Measurements from ENCODE around the gene FLYWCH2.

The FLYWCH2 gene

DNA sequence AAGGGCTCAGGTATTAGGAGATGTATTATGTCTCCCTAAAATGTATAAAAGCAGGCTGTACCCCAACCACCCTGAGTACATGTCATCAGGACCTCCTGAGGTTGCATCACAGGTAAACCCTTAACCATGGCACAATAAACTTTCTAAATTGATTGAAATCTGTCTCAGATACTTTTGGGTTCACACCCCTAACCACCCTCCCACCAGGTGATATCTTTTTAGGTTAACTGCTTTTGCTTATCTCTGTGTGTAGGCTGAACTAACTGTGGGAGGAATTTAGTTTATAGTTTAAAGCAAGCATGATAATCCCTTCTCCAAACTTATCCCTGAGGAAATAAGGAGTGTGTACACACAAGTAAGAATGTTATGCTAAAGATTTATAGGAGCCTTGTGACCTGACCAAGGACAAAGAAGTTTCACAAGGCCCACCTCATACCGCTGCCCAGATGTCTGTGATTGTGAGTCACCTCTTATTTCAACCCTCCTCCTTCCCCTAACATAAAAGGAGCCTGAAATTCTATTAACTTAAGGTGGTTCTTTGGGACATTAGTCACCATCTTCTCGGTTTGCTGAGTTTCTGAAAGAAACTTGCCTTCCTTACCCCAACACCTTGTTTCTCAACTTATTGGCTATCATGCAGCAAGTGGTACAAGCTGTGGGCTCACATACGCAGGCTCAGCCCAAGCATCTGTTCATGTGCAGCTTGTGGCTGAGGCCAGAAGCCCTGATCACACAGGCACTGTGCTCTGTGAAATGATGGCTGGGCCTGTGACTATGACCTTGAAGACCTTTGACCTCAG is 36.3 kb upstream of the FLYWCH2 start:
- Mint-ChIP-seq H3K27me3 (peaks cover 29 to 41% of the 10 kb centered on the region in 2 donors), H3K4me3 (no peak overlapping the region), H3K9me3 (peaks cover 3% of the 10 kb centered on the region in 2 donors), H3K27ac (no peak overlapping the region), H3K4me1 (peaks cover 5 to 9% of the 10 kb centered on the region in 2 donors), H3K36me3 (peaks cover 3 to 4% of the 10 kb centered on the region in 2 donors)
- DNase-seq, result no peak
- ATAC-seq (replicated peaks), result no peak

DNA sequence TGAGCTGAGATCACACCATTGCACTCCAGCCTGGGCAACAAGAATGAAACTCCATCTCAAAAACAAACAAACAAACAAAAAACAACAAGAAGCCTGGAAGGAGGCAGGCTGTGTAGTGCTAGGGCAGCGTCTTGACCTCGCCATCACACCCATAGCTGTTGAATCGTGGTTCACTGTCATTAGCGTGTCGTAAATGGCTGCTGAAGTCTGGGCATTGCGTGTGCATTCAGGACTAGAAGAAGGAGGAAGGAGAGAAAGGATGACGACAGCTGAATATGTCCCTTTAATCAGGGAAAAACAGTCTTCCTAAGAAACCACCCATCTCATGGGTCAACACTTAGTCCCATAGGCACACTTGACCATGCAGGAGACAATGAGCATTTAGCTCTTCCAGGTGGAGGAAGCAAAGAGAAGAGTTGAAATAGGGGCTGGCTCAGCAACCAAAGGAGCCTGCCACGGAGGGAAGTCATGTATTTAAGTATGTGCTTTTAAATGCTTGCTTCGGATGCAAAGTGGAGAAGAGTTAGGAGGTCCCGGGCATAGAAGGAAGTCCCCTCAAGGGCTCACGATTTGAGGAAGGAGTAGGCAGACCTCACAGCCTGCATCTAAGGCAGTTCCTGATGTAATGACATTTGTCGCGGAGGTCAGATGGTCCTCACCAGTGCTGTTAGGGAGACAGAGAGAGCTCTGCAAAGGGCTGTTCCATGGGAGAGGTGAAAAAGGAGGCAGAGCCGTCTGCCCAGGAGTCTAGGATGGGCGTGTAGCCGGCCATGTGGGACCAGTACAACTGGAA is 33.9 kb upstream of the FLYWCH2 start:
- H3K27ac Mint-ChIP-seq, result no peak overlapping the region
- peaks cover 0 to 3% of the 10 kb centered on the region in 2 donors for H3K36me3 Mint-ChIP-seq
- DNase-seq (no peak), ATAC-seq (replicated peaks) (no peak)
- H3K9me3 Mint-ChIP-seq, result peaks cover 1 to 2% of the 10 kb centered on the region in 2 donors
- H3K4me3 Mint-ChIP-seq, result no peak overlapping the region
- peaks cover 41 to 59% of the 10 kb centered on the region in 2 donors for H3K27me3 Mint-ChIP-seq
- no peaks in the 10 kb centered on the region for H3K4me1 Mint-ChIP-seq

DNA sequence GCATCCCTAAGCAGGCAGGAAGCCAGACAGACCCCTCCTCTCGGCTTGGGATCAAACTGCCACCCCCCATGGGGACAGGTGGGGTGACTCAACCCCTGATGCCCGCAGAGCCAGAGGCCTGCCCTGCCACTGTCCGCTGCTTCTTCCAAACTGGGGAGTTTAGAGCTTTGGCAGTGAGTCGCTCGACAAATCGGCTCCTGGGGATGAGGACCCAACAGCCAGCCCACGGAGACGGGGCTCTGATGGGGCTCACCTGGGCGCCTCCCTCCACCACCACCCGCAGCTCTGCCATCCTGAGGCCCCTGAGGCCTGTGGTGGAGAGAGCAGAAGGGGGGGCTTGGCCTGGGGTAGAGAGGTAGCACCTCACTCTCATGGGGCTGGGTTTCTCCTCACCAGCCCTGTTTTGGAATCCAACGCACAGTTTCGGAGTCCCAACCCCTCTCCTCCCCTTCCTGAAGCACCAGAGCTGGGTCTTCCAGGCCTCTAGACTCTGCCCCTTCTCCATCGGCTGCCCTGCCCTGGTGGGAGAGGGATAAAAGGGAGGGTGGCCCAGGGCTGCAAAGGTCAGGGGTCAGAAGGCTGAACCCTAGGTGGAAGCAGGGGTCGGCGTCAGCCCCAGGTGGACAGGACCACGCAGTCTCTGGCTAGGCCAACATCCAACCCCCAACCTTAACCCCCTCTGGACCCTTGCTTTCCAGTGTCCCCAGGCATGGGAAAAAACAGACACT is 30.8 kb upstream of the FLYWCH2 start:
- H3K4me3 Mint-ChIP-seq, result no peak overlapping the region
- H3K4me1 Mint-ChIP-seq, result no peaks in the 10 kb centered on the region
- H3K27me3 Mint-ChIP-seq, result peaks cover 46 to 68% of the 10 kb centered on the region in 2 donors
- ATAC-seq (replicated peaks) (no peak), DNase-seq (no peak)
- H3K36me3 Mint-ChIP-seq, result peaks cover 0 to 17% of the 10 kb centered on the region in 2 donors
- H3K27ac Mint-ChIP-seq, result no peak overlapping the region
- H3K9me3 Mint-ChIP-seq, result peaks cover 8 to 9% of the 10 kb centered on the region in 2 donors

DNA sequence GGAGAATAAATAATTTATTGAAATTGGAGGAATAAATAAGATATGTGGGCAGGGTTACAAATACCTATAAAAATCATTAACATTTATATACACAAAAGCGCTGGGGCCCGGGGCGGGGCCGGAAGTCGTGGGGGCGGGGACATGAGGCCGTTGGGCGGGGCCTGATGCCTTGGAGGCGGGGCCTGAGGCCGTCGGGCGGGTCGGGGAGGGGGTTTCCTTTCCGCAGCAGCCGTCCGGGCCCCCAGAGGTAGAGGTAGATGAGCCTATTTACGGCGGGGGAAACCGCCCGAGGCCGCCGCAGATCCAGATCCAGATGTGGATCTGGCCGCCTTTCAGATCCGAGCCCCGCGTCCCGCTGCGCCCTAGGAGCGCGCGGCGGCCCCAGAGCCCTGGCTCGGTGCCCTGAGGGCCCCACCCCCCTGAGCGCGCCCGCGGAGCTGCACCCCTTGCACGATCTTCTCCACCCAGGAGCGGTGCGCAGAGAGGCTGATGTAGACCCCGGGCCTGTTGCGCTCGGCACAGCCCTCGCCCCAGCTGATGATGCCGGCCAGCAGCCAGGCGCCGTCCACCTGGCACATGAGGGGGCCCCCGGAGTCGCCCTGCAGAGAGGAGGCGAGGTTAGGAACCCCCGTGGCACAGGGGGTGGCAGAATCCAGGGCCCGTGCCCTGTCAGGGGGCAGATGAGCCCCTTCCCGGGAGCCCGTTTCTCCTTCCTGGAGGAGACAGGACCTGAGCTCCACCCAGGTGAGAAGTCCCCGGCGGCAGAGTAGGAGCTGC is 30.1 kb upstream of the FLYWCH2 start:
- Mint-ChIP-seq H3K36me3 (peaks cover 0 to 17% of the 10 kb centered on the region in 2 donors), H3K27me3 (peaks cover 51 to 71% of the 10 kb centered on the region in 2 donors), H3K4me3 (no peak overlapping the region), H3K4me1 (peaks cover 3 to 7% of the 10 kb centered on the region in 2 donors), H3K9me3 (peaks cover 8 to 9% of the 10 kb centered on the region in 2 donors), H3K27ac (no peak overlapping the region)
- no peak for ATAC-seq (replicated peaks)
- no peak for DNase-seq

DNA sequence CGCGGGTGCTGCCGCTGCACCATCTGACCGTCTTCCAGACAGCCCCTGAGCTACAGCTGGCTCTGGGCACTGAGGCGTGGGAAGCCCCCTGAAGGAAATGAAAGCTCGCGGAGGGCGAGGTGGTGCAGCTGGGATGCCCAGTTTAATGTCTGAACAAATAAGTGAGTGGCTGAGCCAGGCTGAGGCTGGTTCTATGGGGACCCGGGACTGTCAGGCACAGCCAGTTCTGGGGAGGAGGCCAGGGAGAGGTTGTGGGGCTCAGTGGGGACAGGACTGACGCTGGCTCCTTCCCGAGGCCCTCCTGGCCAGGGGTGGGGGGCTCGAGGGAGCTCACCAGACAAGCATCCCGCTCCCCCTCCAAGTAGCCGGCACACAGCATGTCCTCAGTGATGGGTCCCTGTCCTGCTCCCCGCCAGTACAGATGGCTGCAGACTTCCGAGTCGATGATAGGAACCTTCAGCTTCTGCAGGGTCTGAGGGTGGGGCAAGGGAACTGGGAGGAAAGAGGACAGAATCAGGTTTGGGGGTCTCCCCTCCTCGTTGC is 29.4 kb upstream of the FLYWCH2 start:
- H3K36me3 Mint-ChIP-seq, result peaks cover 0 to 17% of the 10 kb centered on the region in 2 donors
- no peak overlapping the region for H3K27ac Mint-ChIP-seq
- H3K4me3 Mint-ChIP-seq, result no peak overlapping the region
- peaks cover 3 to 8% of the 10 kb centered on the region in 2 donors for H3K4me1 Mint-ChIP-seq
- peaks cover 52 to 78% of the 10 kb centered on the region in 2 donors for H3K27me3 Mint-ChIP-seq
- H3K9me3 Mint-ChIP-seq, result peaks cover 8 to 9% of the 10 kb centered on the region in 2 donors
- no peak for DNase-seq
- no peak for ATAC-seq (replicated peaks)

DNA sequence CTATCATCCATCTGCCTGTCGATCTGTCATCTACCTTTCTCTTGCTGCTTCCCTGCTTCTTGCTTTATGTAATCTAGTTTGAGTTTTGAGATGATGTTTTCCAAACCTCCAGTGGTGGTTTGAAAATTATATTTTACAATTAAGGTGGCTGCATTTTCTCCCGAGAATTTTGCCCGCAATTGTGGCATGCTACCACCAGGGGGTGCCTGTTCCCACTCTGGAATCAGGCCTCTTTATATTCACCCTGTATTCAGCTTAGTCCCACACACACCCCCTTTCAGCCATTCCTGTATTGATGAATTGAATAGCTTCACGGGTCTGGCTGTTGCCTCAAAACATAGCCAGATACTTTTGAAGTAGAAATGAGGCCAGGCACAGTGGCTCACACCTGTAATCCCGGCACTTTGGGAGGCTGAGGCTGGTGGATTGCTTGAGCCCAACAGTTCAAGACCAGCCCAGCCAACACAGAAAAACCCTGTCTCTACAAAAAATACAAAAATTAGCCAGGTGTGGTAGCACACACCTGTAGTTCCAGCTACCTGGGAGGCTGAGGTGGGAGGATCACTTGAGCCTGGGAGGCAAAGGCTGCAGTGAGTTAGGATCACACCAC is 28.2 kb upstream of the FLYWCH2 start:
- Mint-ChIP-seq H3K4me1 (peaks cover 3 to 8% of the 10 kb centered on the region in 2 donors), H3K9me3 (peaks cover 8 to 9% of the 10 kb centered on the region in 2 donors), H3K27ac (no peak overlapping the region), H3K27me3 (peaks cover 47 to 74% of the 10 kb centered on the region in 2 donors), H3K36me3 (peaks cover 0 to 17% of the 10 kb centered on the region in 2 donors), H3K4me3 (no peak overlapping the region)
- no peak for DNase-seq
- no peak for ATAC-seq (replicated peaks)

DNA sequence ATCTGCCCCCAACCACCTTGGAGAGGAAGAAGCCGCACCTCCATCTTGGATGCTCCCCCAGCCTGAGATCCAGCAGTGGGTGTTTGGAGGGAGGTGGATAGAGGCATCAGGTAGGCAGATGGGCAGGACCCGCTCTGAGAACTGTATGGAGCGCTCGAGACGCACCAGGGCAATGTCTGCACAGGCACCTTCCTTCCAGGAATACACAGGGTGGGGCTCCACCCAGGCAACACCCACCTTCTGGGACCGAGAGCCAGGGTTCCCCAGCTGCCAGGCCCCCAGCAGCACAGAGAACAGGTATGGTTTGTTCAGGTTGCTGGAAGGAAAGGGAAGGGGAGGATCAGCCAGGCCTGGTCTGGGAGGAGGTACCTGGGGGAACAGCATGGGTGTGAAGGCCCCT is 27.5 kb upstream of the FLYWCH2 start:
- DNase-seq (no peak), ATAC-seq (replicated peaks) (no peak)
- H3K4me1 Mint-ChIP-seq, result peaks cover 3 to 8% of the 10 kb centered on the region in 2 donors
- no peak overlapping the region for H3K27ac Mint-ChIP-seq
- peaks cover 0 to 17% of the 10 kb centered on the region in 2 donors for H3K36me3 Mint-ChIP-seq
- peaks cover 47 to 74% of the 10 kb centered on the region in 2 donors for H3K27me3 Mint-ChIP-seq
- H3K9me3 Mint-ChIP-seq, result peaks cover 9 to 10% of the 10 kb centered on the region in 2 donors
- H3K4me3 Mint-ChIP-seq, result no peak overlapping the region

DNA sequence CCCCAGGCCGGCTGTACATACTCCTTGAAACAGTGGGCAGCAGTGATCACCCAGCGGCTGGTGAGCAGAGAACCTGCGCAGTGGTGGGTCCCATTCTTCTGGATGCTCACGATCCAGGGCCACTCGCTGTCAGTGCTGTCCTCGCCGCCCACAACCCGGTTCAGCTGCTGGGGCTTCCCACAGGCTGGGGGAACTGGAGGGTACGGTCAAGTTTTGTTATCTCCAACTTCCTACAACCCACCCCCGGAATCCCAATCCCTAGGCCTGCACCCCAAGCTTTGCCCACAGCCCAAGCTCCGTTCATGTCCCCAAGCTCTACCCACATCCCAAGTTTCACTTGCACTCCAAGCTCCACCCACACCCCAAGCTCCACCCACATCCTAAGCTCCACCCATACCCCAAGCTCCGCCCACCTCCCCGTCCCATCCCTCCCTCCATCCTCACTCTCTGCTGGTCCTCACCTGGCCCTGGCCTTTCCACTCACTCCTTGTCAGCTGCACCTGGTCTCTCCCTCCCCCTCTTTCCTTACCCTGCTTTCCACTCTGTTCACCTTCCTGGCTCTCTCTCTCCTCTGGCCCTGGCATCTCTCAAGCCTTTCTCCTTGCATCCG is 26.8 kb upstream of the FLYWCH2 start:
- DNase-seq, result no peak
- Mint-ChIP-seq H3K4me1 (peaks cover 3 to 8% of the 10 kb centered on the region in 2 donors), H3K27ac (no peak overlapping the region), H3K9me3 (peaks cover 10% of the 10 kb centered on the region in 2 donors), H3K36me3 (peaks cover 0 to 17% of the 10 kb centered on the region in 2 donors), H3K4me3 (no peak overlapping the region), H3K27me3 (peaks cover 46 to 76% of the 10 kb centered on the region in 2 donors)
- ATAC-seq (replicated peaks), result peak in 1 of 2 donors; percentile 47

DNA sequence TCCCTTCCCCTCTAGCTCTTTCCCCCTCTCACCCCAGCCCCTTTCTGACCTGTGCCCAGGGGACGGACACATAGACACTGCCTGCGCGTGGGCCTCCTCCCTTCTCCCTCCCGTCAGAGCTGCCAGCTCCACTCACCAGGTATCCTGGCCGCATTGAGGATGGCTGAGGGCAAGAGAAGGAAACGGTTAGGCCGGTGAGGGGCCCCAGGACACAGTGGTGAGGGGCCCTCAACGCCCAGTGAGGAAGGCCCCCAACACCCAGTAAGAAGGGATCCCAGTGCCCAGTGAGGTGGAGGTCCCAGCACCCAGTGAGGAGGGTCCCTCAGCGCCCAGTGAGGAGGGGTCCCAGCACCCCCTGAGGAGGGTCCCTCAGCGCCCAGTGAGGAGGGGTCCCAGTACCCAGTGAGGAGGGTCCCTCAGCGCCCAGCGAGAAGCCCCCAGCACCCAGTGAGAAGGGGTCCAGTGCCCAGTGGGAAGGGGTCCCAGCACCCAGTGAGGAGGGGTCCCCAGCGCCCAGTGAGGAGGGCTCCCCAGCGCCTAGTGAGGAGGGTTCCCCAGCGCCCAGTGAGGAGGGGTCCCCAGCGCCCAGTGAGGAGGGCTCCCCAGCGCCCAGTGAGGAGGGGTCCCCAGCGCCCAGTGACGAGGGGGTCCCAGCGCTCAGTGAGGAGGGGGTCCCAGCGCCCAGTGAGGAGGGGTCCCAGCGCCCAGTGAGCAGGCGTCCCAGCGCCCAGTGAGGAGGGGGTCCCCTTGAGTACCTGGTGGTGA is 26.1 kb upstream of the FLYWCH2 start:
- Mint-ChIP-seq H3K4me1 (peaks cover 3 to 8% of the 10 kb centered on the region in 2 donors), H3K27me3 (peaks cover 50 to 74% of the 10 kb centered on the region in 2 donors), H3K36me3 (peaks cover 0 to 17% of the 10 kb centered on the region in 2 donors), H3K27ac (no peak overlapping the region), H3K9me3 (peaks cover 11 to 14% of the 10 kb centered on the region in 2 donors), H3K4me3 (no peak overlapping the region)
- DNase-seq, result no peak
- ATAC-seq (replicated peaks), result no peak

DNA sequence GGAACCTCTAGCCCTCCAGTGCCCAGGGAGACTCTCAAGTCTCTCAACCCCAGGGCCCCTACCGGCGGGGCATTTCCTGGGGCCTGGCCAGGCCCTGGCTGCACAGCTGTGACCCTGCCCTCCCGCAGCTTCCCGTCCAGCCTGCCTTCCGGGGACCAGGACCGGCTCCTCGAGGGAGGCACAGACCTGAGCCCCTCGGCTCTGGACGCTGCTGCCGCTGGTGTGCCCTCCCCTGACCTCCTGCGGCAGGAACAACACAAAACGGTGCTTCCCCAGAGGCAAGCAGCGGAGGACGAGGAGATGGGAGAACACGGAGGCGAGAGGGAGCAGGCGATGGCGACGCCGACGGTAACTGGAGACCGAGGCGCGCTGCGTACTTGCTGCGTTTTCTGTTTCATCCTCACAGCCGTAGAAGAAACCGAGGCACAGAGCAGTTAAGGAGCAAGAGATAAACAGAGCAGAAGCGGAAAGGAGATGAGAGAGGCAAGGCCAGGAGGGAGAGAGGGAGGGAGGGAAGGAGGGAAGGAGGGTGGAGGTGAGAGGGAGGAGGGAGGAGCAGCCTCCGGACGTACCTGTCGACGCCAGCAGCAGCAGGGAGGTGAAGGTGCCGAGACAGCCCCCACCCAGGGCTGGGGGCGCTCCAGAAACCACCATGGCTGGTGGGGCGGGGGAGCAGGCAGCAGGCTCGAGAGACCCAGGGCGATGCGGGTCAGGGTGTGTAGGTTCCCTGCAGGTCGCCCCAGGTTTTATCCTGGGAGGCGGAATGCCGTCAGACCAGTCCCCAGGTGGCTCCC is 25.4 kb upstream of the FLYWCH2 start, which contains the start of gene PRSS22:
Gene PRSS22, minus strand, starts transcription at position 720 of the 794 bp plus-strand sequence. Its CDS starts 66 bp downstream, at position 654.
- peaks cover 3 to 8% of the 10 kb centered on the region in 2 donors for H3K4me1 Mint-ChIP-seq
- DNase-seq, result no peak
- H3K4me3 Mint-ChIP-seq, result peak within 1 kb of the TSS; percentile 61 to 63
- H3K27ac Mint-ChIP-seq, result peak within 1 kb of the TSS; percentile 1
- H3K9me3 Mint-ChIP-seq, result peaks cover 11 to 14% of the 10 kb centered on the region in 2 donors
- peaks cover 46 to 67% of the 10 kb centered on the region in 2 donors for H3K27me3 Mint-ChIP-seq
- H3K36me3 Mint-ChIP-seq, result peaks cover 0 to 17% of the 10 kb centered on the region in 2 donors
- ATAC-seq (replicated peaks), result peak; percentile 39 to 42

DNA sequence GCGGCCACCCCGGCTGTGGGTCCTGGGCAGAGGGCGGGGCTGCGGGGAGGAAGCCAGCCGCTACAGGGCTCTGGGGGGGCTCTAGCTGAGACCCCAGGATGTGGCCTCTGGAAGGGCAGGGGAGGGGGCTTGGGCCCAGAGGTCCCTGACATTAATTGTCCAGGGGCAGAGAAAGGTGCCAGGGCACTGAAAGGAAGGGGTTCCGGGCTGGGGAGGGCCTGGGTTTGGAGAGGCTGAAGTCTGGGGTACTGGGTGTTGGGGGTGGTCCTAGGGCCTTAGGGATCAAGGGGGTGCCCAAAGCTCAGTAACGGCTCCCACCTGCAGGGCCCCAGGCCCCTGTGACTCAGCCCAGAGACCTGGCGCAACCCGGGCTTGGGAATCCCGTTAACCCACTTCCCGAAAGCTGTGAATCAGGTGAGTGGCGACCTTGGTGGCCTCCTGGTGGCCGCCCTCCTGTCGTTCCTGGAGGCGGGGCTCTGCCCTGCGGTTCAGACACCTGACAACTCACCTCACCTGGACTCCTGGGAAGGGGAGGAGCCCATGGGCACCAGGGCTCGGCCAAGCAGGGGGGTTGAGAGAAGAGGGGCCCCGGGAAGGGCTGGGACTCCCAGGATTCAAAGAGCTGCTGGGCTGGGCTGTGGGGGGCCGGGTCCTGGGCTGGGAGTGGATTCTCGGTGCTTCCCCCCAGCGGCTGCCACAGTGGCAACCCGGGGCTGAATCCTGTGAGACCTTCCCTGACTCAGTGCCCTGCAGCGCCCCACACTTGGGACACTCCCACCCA is 24.6 kb upstream of the FLYWCH2 start:
- H3K27ac Mint-ChIP-seq, result no peak overlapping the region
- H3K27me3 Mint-ChIP-seq, result peaks cover 44 to 64% of the 10 kb centered on the region in 2 donors
- peaks cover 3 to 8% of the 10 kb centered on the region in 2 donors for H3K4me1 Mint-ChIP-seq
- peaks cover 11 to 14% of the 10 kb centered on the region in 2 donors for H3K9me3 Mint-ChIP-seq
- DNase-seq (no peak), ATAC-seq (replicated peaks) (no peak)
- peaks cover 0 to 17% of the 10 kb centered on the region in 2 donors for H3K36me3 Mint-ChIP-seq
- H3K4me3 Mint-ChIP-seq, result no peak overlapping the region

All from stimulated activated naive B cell treated with anti-CD40 and anti-IgM and Interleukin-4, amounts not matched to agents 10 μg/mL and 1 μg/mL and 100 μg/mL, for 72 hours (primary cell).